Measurements from ENCODE around the gene PRDM5.

DNA sequence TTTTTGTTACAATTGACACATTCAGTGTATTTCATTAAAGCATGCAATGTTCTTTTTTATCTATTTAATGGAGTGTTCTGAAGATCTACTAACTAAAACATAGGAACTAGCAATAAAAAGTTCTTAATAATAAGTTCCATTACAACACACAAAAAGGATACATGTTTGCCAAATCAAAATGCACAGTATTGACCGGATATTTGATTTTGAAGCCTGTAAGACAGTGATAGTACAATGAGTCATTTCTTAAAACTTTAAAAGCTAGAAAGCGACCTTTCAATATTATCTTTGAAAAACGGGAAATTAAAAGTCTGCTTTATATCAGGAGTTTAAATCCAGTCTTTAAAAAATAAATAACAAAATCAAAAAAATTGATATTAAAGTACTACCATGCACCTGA, 2.4 kb upstream of the PRDM5 start:
- TF ChIP-seq CBX5 (CRISPR knock-in tag; IDR thresholded peaks at IDR 0.05; ENCODE audit: borderline replicate concordance) (no peak), POLR2AphosphoS5 (IDR thresholded peaks at IDR 0.05; ENCODE audit: low read depth, low read length) (no peak)
- TF ChIP-seq, protein P1, sequence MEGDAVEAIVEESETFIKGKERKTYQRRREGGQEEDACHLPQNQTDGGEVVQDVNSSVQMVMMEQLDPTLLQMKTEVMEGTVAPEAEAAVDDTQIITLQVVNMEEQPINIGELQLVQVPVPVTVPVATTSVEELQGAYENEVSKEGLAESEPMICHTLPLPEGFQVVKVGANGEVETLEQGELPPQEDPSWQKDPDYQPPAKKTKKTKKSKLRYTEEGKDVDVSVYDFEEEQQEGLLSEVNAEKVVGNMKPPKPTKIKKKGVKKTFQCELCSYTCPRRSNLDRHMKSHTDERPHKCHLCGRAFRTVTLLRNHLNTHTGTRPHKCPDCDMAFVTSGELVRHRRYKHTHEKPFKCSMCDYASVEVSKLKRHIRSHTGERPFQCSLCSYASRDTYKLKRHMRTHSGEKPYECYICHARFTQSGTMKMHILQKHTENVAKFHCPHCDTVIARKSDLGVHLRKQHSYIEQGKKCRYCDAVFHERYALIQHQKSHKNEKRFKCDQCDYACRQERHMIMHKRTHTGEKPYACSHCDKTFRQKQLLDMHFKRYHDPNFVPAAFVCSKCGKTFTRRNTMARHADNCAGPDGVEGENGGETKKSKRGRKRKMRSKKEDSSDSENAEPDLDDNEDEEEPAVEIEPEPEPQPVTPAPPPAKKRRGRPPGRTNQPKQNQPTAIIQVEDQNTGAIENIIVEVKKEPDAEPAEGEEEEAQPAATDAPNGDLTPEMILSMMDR (CRISPR knock-in tag; IDR thresholded peaks at IDR 0.05), result no peak
- TF ChIP-seq, protein P2, sequence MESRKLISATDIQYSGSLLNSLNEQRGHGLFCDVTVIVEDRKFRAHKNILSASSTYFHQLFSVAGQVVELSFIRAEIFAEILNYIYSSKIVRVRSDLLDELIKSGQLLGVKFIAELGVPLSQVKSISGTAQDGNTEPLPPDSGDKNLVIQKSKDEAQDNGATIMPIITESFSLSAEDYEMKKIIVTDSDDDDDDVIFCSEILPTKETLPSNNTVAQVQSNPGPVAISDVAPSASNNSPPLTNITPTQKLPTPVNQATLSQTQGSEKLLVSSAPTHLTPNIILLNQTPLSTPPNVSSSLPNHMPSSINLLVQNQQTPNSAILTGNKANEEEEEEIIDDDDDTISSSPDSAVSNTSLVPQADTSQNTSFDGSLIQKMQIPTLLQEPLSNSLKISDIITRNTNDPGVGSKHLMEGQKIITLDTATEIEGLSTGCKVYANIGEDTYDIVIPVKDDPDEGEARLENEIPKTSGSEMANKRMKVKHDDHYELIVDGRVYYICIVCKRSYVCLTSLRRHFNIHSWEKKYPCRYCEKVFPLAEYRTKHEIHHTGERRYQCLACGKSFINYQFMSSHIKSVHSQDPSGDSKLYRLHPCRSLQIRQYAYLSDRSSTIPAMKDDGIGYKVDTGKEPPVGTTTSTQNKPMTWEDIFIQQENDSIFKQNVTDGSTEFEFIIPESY (CRISPR knock-in tag; IDR thresholded peaks at IDR 0.05), result no peak
